ENCODE results near the gene KIFBP. TPM values are rescaled to one million over a fixed set of nuclear protein-coding genes. Genes with fewer than 3 reads are reported as not detected.
A peak's percentile ranks its signal among the peaks of the same experiment; 100 is the strongest.

The KIFBP gene
- total RNA-seq, 1 donor from 2014 or later = 26.7 TPM

- peak overlapping the region; percentile 97 for H3K4me3 Mint-ChIP-seq (ENCODE audit: low read depth)
- H3K36me3 Mint-ChIP-seq (ENCODE audit: insufficient read depth) = peaks cover 5% of the 10 kb centered on the region
- H3K27me3 Mint-ChIP-seq = no peaks in the 10 kb centered on the region
- DNase-seq (ENCODE audit: low spot score, unreplicated experiment) = no peak
- peaks cover 8% of the 10 kb centered on the region for H3K4me1 Mint-ChIP-seq (ENCODE audit: low read depth)
- peak overlapping the region; percentile 97 for H3K27ac Mint-ChIP-seq
- TF ChIP-seq, protein P1, sequence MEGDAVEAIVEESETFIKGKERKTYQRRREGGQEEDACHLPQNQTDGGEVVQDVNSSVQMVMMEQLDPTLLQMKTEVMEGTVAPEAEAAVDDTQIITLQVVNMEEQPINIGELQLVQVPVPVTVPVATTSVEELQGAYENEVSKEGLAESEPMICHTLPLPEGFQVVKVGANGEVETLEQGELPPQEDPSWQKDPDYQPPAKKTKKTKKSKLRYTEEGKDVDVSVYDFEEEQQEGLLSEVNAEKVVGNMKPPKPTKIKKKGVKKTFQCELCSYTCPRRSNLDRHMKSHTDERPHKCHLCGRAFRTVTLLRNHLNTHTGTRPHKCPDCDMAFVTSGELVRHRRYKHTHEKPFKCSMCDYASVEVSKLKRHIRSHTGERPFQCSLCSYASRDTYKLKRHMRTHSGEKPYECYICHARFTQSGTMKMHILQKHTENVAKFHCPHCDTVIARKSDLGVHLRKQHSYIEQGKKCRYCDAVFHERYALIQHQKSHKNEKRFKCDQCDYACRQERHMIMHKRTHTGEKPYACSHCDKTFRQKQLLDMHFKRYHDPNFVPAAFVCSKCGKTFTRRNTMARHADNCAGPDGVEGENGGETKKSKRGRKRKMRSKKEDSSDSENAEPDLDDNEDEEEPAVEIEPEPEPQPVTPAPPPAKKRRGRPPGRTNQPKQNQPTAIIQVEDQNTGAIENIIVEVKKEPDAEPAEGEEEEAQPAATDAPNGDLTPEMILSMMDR (IDR thresholded peaks at IDR 0.05; ENCODE audit: unreplicated experiment) = no peak
- H3K9me3 Mint-ChIP-seq (ENCODE audit: low read depth) = no peaks in the 10 kb centered on the region
Measured at GRCh38 chr10:68955355-68955831, 33.2 kb upstream of the KIFBP start.

GRCh38 chr10:68955832-68956532 is 32.6 kb upstream of the KIFBP start, which contains the start of gene DDX21:
Gene DDX21 (plus strand): TSS chr10:68956170. CDS start chr10:68956226, 56 bp downstream.
- Mint-ChIP-seq H3K4me3 (ENCODE audit: low read depth) (peak within 1 kb of the TSS; percentile 97), H3K27me3 (no peaks in the 10 kb centered on the region), H3K9me3 (ENCODE audit: low read depth) (no peaks in the 10 kb centered on the region), H3K36me3 (ENCODE audit: insufficient read depth) (peaks cover 5% of the 10 kb centered on the region), H3K27ac (peak within 1 kb of the TSS; percentile 97), H3K4me1 (ENCODE audit: low read depth) (peaks cover 8% of the 10 kb centered on the region)
- TF ChIP-seq, protein P1 (IDR thresholded peaks at IDR 0.05; ENCODE audit: unreplicated experiment) = peak; percentile 70
- peak; percentile 62 for DNase-seq (ENCODE audit: low spot score, unreplicated experiment)

GRCh38 chr10:68957284-68957615 is 31.4 kb upstream of the KIFBP start:
- Mint-ChIP-seq H3K9me3 (ENCODE audit: low read depth) (no peaks in the 10 kb centered on the region), H3K4me3 (ENCODE audit: low read depth) (peak overlapping the region; percentile 97), H3K36me3 (ENCODE audit: insufficient read depth) (peaks cover 6% of the 10 kb centered on the region), H3K27ac (peak overlapping the region; percentile 97), H3K27me3 (no peaks in the 10 kb centered on the region), H3K4me1 (ENCODE audit: low read depth) (peaks cover 8% of the 10 kb centered on the region)
- no peak for DNase-seq (ENCODE audit: low spot score, unreplicated experiment)
- TF ChIP-seq, protein P1 (IDR thresholded peaks at IDR 0.05; ENCODE audit: unreplicated experiment) = no peak

- Mint-ChIP-seq H3K27me3 (no peaks in the 10 kb centered on the region), H3K27ac (no peak overlapping the region), H3K9me3 (ENCODE audit: low read depth) (no peaks in the 10 kb centered on the region), H3K4me1 (ENCODE audit: low read depth) (peaks cover 8% of the 10 kb centered on the region), H3K36me3 (ENCODE audit: insufficient read depth) (peaks cover 6% of the 10 kb centered on the region), H3K4me3 (ENCODE audit: low read depth) (peak overlapping the region; percentile 97)
- DNase-seq (ENCODE audit: low spot score, unreplicated experiment) = no peak
- TF ChIP-seq, protein P1 (IDR thresholded peaks at IDR 0.05; ENCODE audit: unreplicated experiment) = no peak
Measured at GRCh38 chr10:68957654-68958053, 30.9 kb upstream of the KIFBP start.

GRCh38 chr10:68959695-68960527 is 28.7 kb upstream of the KIFBP start:
- Mint-ChIP-seq H3K27me3 (no peaks in the 10 kb centered on the region), H3K36me3 (ENCODE audit: insufficient read depth) (peaks cover 10% of the 10 kb centered on the region), H3K4me1 (ENCODE audit: low read depth) (peaks cover 8% of the 10 kb centered on the region), H3K4me3 (ENCODE audit: low read depth) (no peak overlapping the region), H3K27ac (no peak overlapping the region), H3K9me3 (ENCODE audit: low read depth) (no peaks in the 10 kb centered on the region)
- no peak for DNase-seq (ENCODE audit: low spot score, unreplicated experiment)
- TF ChIP-seq, protein P1 (IDR thresholded peaks at IDR 0.05; ENCODE audit: unreplicated experiment) = no peak

All from progenitor cell of endocrine pancreas (in vitro differentiated cells).